ENCODE results near the gene ETV1.

ETV1 gene

DNA sequence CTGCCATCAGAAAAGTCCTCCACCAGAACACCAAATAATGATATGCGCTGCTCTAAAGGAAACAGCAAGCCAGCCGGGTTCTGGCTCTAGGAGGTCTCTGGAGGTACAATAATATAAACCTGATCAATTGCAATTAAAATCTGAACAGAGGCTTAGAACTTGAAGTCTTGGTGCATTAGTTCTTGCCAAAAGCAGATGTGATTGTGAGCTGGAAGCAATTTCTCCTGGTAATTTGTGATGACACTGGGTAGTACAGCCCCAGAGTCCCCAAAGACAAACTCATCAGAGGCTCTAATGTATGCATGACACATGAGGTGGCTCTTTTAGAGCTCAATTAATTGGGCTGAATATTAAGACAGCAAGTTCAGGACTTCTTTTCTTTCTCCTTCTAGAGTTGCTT is 3.3 kb downstream of the ETV1 start:
- DNase-seq: no peak

DNA sequence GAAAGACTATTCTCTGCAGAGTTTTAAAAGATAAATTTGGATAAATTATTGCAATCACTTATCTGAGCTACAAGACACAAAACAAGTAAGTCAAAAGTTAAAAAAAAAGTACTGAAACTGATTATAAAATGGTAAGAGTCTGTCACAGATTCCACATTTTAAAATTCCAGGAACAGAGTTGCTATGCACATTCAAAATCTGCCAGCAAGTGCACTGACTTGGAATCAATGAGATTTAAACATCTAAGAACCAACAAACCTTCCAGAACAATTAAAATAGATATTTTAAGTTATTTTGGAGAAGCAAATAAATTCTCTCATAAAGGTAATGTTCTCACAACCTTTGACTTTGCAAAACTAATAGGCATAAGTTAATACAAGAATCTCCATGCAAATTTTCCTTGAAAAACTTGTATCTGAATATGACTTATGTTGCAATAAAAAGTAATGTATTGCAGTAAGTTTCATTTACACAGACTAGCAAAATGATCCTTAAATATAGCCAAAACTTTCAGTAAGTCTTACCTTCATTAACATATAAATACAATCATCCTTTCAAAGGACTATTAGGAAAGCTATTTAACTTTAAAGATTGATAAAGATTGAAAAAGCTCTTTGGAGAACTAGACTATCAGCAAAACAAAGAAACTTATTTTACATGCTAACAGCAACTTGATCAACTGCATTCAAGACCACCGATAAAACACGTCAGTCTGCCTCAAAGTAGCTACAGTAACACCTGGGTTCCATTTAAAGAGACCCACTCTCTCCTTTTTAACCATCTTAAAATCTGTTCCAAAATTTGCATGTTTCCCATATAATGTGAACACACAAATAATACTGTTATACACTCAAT is 4.4 kb downstream of the ETV1 start:
- no peak for DNase-seq

DNA sequence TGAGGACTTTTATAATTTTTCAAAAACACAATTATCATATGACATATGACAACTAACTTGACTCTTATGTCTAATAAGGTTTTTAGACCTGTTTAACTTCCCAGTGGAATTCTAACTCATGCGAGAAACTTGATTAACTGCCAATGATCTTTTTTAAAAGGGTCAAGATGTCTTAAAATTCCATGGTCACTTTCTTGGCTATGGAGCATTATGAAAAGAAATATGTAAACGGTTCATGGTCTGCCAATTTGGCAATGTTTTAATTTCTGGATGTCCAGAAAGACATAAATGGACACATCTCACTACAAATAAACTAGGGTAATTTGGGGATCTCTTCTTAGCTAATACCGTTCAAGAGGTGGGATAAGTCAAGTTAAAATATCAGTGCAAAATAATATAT is 5.4 kb downstream of the ETV1 start:
- DNase-seq: no peak

DNA sequence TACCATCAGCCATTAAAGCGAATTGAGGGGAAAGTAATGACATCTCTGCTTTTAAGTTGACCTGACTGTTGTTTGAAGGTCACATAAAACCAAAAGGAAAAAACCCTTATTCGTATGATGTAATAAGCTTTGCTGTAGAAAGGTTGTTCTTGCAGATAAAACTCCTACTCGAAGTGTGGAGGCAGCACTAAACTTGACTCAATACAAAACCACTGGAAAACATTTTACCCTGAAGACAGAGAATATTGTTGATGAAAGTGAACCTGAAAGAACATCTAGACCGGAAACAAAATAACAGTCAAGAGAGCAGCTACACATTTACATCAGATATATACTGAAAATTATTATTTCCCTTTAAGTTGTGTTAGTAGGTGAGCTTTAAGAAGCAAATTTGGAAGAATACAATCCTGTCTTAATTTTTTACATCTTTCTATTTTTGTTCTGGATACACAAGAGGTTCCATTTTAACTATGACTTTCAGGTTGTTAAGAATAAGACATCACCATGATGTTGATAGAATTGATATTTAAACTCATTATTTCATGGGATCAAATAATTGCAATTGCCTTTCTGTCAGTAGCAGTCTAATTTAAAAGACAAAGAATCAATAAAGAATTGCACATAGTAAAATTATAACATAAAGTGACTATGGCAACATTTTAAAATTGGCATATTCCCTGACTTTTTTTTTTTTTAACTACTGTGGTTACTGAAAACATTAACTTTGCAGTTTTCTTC is 6.4 kb downstream of the ETV1 start:
- no peak for DNase-seq

DNA sequence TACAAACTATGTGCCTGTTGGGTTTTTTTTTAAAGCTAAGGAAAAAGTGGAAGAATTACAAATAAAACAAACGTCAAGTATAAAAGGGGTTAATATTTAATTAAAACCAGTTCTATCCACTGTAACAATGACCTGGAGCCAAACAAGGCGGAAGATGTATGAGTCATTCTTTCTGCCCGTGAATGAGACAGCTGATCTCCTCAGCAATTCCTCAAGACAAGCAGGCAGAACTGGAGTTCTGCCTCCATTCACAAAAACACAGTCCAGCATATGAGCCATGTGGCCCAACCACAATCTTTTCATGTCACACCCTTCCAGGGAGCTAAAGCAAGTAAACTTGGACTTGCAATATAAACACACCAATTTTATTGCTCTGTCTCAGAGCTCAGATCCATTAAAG is 8.4 kb downstream of the ETV1 start:
- no peak for DNase-seq

DNA sequence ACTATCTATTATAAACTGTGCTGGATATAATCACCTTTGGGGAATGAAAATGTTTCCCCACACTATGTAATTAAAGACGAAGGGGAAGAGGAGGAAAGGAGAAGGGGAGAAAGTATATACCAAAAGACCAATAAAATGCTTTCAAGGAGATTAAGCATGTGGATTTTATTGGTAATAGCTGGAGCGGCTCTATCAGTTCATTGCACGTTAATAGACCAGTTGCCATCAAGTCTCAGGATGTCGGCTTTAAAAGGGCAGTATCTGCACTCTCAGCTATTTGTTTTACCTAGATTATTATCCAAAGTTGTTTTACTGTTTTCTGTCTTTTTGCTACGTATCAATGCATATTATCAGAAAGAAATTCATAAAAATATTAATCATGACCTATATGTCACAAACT is 9.0 kb downstream of the ETV1 start:
- no peak for DNase-seq

DNA sequence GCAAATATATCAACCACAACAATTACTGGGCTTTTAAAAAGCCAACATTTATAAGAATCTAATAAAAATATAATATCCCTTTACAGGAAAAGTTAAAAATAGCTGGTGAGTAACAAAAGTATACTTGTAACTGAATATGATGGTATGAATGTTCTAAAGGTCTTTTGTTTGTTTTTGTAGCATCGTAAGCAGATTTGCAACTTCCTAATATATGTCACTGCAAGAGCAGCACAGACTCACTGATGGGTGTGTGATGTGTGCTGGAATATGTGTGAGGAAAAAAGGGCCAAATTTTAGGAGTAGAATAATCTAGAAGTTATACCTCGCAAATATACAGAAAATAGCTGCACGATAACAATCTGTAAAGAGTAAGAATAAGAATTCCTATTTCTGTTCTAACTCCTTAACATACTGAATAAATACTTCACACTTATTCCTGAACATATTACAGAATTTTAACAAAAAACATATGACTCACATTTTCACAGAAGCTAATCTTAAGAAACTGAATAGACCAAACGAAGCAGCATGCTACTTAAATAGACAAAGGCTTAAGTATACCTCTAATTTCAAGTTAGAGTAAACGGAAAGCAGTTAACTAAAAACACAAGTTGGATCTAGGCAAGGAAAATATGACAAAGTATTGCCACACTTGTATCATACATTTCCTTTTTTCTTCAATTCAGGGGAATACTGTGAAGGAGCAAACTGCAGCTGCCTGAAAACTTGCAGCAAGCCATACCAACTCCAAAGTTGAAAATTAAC is 9.6 kb downstream of the ETV1 start:
- no peak for DNase-seq

DNA sequence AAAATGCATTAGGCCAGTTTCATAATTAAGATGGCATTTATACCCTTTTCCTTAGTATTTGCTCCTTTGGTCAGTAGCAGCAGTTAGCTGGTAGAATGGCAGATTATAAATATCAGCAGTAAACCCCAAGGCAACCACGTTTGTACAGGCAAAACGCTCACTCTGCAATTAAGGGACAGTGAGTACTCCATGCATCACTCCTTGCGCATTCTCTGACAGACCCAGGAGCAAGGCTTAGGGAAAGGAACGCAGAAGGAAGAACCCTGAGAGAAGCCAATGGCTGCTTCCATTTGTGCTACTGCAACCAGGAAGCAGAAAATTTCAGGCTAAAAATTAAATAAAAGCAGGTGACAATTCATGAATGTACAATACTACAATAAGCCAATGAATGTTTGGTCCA is 12.9 kb downstream of the ETV1 start:
- DNase-seq: no peak

DNA sequence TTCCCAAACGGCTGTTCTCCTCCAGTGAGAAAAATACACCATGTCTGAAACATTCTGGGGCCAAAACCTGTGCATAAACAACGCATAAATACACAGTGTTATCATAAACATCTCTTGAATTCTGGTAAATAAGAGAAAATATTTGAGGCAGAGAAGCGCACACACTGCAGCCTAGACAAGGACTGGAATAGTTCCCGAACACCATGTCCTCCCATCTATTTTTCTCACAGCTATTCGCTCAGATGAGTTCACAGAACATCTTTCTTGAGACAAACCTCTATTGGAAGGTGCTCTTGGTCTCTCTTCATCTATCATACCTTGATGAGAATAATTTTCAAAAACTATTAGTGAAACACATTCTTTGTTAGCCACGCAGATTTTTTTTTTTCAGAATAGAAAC is 24.4 kb downstream of the ETV1 start:
- DNase-seq: no peak

DNA sequence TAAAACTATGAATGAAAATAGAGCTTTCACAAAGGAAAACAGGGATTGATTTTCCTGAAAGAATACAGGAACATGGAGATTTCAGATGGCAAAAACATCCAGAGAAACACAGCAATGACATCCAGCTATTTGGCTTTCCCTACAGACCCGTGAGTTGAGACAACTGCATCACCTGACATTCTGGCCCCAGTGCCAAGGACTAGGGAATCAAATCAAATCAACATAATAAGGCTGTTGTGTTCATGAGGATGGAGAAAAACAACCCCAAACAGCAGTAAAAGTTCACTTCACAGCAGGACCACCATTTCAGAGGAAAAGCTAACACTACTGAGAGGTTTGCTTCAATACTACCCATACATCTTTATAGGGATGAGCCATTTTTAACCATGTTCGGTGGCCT is 25.5 kb downstream of the ETV1 start:
- DNase-seq: no peak

DNA sequence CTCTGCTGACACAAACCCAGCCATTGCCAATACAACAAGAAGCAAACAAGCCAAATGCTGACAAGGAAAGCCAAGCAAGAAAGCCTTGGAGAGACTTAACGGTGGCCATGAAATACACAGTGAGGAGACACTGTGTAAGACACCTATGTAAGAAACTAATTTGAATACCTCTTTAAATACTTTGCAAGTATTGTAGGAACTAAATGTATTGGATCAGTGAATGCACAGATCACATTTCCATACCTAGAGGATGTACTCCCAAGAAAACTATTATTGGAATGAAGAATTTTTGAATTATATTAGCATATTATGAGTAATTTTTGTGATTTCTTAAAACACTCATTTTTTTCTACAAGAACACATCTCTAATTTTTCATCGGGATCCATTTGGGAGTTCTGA is 34.0 kb downstream of the ETV1 start:
- no peak for DNase-seq

DNA sequence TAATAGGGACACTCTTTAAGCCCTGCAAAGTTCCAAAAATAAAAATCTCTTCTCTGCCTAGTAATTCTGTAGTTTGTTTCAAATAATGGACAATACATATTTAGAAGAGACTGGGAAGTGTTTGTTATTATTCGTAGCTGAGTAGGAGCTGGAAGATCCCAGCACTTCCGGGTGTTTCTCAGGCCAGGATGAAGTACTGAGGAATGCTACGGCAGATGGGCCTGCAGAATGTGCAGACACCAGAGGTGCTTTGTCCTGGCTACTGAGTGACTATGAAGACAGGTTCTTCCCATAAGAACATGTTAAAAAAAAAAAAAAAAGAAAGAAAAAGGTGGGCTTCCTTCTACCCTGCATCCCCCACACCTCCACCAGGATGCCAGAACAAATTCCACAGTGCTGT is 36.1 kb downstream of the ETV1 start:
- DNase-seq: no peak

DNA sequence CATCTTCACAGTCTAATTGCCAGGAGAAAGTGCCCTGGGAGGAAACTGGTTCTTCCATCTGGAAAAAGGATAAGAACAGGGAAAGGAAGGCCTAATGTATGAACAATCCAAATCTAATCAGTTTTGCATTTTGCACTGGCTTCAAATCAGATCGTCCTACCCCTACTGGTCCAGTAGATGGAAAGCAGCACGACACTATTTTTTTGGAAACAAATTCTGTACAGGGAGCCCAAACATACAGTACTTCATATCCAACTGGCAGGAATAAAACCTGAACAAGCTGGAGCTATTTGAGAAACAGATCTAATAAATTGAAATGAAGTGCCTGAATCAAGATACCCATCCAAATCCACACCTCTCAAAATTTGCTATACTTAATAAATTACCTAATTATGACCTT is 36.5 kb downstream of the ETV1 start:
- no peak for DNase-seq

DNA sequence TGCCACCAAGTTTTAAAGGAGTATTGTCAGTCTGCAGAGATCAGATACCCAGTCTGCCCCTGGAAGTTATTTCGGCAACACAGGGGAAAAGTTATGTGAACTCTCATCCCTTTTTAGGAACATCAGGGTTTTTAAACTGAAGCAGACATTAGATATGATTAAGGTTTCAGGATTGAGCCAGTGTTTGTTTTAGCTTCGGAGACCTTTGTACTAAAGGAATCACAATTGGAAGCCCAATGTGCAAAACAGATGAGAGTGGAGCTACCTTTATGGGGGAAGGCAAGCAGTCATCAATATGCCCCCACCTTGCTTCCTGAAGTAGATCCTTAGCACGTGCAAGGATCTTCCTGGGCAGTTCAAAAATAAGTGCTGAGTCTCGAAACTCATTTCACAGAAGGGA is 39.5 kb downstream of the ETV1 start:
- DNase-seq: no peak

DNA sequence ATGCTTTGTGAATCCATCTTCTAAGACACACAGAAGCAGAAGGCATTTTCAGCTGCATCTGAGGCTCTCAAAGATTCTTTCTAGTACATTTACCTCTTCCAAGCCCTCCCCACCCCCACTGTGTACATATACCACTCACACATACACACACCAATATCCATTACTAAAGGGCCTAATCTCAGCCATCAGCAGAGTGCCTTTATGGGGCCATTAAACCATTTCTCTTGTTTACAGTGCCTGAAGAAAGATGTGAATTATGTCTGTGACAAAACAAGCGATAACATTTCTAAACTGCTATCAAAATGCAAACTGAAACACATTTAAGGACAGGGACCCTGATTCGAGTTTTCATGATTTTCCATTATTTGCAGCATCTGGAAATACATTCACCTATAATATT is 40.0 kb downstream of the ETV1 start:
- DNase-seq: peak; percentile 74

DNA sequence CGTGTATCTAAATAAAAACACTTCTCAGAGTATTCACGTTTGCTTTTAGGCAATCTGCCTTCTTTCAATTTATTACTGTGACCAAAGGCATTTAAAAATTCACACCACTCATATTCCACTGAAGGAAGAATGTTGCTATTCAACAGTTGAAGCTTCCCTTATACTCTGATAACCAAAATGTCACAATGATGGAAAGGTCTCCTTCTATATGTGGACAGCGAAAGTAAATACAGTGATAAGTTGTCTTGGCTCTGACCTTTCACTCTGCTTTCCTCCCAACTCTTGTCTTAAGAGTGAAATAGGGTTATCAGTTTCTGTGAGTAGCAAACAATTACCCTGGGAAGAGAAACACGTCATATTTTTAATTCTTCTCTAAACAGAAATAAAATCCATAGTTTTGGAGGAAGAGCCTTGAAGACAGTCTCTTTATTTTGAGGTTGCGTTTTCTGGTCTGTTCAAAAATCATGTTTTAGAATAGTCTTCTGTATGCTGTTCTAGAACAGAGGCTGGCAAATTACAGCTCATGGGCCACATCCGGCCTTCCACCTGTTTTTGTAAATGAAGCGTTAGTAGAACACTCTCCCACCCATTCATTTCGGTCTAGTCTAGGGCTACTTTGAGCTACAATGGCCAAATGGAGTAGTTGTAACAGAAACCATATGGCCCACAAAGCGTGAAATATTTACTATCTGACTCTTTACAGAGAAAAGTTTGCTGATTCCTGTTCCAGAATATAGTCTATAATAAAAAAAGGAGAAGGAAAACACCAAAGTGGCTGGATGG is 41.3 kb downstream of the ETV1 start:
- DNase-seq: no peak

DNA sequence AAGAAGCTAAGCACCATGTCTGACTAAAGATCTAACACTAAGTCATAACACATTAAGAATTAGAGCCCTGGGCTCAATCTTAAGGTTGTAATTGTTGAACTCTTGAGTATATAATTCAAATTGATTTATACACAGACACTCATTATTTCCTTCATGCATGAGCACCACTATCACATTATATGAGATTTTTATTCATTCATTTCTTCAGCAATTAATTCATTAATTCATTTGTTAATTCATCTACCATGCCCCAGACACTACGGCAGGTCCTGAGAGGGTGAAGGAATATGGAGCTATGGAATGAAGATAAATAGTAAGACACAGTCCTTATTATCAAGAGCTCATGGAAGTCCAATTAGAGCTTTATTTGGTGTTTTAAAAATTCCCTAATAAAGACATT is 41.9 kb downstream of the ETV1 start:
- no peak for DNase-seq

DNA sequence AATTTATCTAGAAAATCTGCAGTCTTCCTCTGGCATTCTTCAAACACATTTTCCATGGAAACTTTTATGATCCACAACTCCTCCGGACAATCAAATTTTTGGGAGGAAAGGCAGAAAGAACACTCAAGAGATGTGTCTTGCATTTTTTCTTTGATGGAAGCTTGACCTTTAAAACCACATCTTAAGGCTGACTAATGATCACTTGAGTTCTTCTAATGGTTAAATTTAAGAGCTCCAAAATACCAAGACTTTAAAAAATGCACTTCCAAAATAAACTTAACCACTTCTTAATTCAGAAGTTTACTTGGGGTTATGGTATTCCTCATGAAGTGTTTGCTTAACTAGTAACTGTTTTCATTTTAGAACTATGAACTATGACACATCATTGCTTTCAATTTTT is 43.3 kb downstream of the ETV1 start:
- no peak for DNase-seq

DNA sequence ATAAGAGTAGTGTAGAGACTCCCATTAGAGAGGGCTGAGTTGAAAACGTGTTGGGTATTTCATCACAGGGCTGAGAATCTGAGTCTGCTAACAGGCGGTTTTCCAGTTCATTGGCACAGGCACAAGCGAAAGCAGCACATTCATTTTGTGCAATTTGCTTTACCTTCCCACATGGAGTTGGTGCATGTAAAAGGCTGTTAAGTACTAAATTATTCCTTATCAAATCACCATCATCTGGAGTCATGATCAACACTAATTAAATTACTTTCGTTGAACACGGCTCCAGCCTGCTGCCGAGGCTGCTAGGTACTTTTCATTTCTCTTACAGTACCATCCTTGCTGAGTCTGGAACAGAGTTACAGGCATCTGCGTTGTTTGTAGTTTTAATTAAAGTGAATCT is 43.8 kb downstream of the ETV1 start:
- DNase-seq: no peak

DNA sequence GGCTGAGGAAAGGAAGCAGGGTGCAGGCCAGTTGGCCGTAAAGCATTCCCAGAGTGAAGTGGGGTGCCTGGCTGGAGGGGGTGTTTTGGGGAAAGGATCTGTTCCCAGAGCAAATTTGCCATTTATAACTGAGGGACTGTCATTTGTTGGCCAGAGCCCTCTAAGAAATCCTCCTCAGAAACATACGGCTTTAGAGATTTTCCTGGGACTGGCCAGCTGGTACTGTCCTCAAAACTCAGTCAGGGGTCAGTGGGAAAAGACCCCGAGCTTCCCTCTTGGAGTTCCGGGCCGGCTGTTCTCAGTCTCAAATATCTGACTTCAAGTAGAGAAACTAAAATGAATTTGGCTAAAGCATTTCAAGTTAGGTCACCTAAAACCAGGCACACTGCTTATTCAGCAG is 55.9 kb downstream of the ETV1 start:
- no peak for DNase-seq

DNA sequence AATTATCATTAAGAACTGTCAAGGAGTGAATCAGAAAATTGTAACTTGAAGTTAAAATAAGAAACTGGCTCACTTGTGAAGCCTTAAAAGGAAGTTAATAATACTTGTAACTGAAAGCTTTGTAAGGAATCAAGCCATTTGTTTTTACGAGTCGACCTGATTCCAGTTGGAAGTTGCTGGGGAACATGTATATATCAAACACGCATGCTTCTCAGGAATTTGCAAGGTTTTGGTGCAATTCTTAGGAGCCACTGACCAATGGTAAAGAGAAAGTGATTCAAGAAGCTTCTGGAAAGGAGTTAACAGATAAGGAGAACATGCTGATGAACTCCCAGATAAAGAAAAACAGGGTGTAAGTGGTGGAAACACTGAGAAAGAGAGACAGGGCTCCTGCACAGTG is 56.4 kb downstream of the ETV1 start:
- no peak for DNase-seq

DNA sequence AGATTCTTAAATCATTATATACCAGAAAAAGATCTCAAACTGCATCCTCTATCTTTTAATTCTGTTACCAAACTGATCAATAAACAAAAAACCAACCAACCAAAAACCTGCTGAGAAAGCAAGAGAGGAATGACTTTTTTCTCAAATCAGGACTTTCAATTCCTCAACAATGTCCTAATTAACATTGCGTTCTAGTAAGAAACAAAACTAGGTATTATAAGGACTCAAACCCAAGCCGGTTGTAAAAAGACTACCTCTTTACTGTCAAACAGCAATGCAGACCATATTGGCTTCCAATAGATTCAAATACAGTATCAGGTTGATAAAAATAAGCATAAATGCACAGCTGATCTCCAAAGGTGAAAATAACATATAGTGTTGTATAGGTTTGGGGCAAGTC is 57.3 kb downstream of the ETV1 start:
- DNase-seq: no peak

DNA sequence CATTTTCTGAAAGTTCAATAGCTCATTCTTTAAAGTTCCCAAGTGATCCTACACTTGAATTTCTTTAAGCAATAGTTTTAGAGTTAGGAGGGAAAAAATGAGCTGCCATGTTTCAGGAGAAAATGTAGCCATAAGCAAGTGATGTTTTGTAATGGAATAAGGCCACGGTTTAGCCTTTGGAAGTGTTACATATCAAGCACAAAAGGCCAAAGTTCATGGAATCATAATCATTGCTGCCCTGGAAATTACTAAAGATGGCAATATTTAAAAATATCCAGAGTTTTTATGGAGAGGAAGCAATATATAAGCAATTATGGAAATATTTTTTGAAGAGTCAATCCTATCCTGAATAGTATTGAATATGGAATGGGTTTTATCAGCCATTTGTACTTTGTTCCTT is 68.4 kb downstream of the ETV1 start:
- DNase-seq: no peak

Data from DMS153 (cell line).